ENCODE results near the gene IKZF1. TPM values are rescaled to one million over a fixed set of nuclear protein-coding genes. Genes with fewer than 3 reads are reported as not detected.

IKZF1 gene
- total RNA-seq, 1 experiment from 2014 or later = 0.57 TPM

DNA sequence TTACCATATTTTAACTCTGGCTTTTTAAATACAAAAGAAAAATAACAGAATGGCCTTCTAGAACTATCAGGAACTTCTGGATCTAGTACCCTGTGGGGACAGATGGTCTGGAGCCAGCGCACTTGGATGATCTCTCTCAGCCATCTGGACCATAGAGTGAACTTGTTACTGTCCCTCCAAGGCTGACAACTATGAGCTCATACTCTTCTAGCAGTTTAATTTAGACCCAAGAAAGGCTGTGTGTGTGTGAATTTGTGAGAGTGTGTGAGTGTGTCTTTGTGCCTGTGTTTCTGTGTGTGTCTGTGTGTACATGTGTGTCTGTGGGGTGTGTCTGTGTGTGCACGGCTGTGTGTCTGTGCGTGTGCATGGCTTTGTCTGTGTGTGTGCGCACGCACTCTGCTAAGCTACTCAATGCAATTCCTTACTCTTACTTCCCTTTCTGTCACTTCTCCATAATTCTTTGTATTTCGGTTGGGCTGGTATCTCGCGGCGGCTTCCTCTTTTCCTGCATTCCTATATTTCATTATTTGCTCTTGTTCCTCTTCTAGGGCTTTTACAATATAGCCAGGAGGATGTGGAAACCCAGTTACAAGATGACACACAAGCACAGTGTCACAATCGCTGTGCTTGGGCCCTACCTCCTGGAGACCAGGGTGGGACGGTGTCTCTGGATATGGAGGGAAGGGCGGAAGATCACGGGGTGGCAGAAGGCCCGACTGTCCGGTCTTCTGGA lies 51.9 kb downstream of the IKZF1 start (continued):
- TF ChIP-seq TCF7L2 (IDR thresholded peaks at IDR 0.05; ENCODE audit: borderline replicate concordance, extremely low read depth, insufficient read depth, insufficient read length) (no peak), EZH2 (IDR thresholded peaks at IDR 0.05) (no peak), EZH2phosphoT487 (IDR thresholded peaks at IDR 0.05; ENCODE audit: borderline replicate concordance) (no peak)

GRCh38 chr7:50356945-50357268 lies 52.4 kb downstream of the IKZF1 start:
- Histone ChIP-seq H3K79me2 (ENCODE audit: insufficient read depth, low read length) (no peaks in the 10 kb centered on the region), H3K4me3 (replicated peaks in 1 of 2; ENCODE audit: low read depth in 1 of 2, low read length in 2 of 2) (no peak overlapping the region), H3K27me3 (ENCODE audit: insufficient read depth, low read length) (no peaks in the 10 kb centered on the region), H3K4me2 (ENCODE audit: low read length) (no peak overlapping the region), H4K20me1 (ENCODE audit: insufficient read depth) (no peaks in the 10 kb centered on the region), H3K9ac (ENCODE audit: low read length) (no peak overlapping the region), H2AFZ (ENCODE audit: low read depth, low read length, poor library complexity, severe bottlenecking) (no peak overlapping the region), H3K9me3 (ENCODE audit: control insufficient read depth in 1 of 2, insufficient read depth in 1 of 2, low read depth in 1 of 2, low read length in 2 of 2) (no peaks in the 10 kb centered on the region), H3K4me1 (ENCODE audit: control insufficient read depth in 1 of 2, insufficient read depth in 2 of 2, low read length in 2 of 2) (peaks cover 0 to 3% of the 10 kb centered on the region in 2 experiments; a peak in 1 of 4 replicates), H3K36me3 (ENCODE audit: control insufficient read depth in 1 of 2, insufficient read depth in 2 of 2, low read length in 2 of 2) (no peaks in the 10 kb centered on the region), H3K9me2 (ENCODE audit: insufficient read depth) (no peaks in the 10 kb centered on the region), H3K27ac (ENCODE audit: low read depth, low read length) (no peak overlapping the region)
- DNase-seq (ENCODE audit: low read depth, low spot score) (no peak), ATAC-seq (no peak)
- intact Hi-C loops (cut with micrococcal nuclease) = no loop called here
- no TSS peak for BruUV-seq (replicated peaks)
- TF ChIP-seq, protein P1, sequence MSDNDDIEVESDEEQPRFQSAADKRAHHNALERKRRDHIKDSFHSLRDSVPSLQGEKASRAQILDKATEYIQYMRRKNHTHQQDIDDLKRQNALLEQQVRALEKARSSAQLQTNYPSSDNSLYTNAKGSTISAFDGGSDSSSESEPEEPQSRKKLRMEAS (IDR thresholded peaks at IDR 0.05) = no peak
- no peak for TF ChIP-seq REST (IDR thresholded peaks at IDR 0.05; ENCODE audit: low read depth)
- no peak for TF ChIP-seq RAD21 (IDR thresholded peaks at IDR 0.05; ENCODE audit: low read depth)
- TF ChIP-seq EZH2phosphoT487 (IDR thresholded peaks at IDR 0.05; ENCODE audit: borderline replicate concordance) = no peak
- TF ChIP-seq SRF (IDR thresholded peaks at IDR 0.05; ENCODE audit: low read depth) = no peak
- TF ChIP-seq CBX3 (IDR thresholded peaks at IDR 0.05; ENCODE audit: low read depth) = no peak
- TF ChIP-seq YY1 (IDR thresholded peaks at IDR 0.05; ENCODE audit: extremely low read depth, insufficient replicate concordance, low read depth, low read length) = no peak
- no peak for TF ChIP-seq POLR2AphosphoS5 (IDR thresholded peaks at IDR 0.05; ENCODE audit: low read depth, low read length)
- TF ChIP-seq, protein P2, sequence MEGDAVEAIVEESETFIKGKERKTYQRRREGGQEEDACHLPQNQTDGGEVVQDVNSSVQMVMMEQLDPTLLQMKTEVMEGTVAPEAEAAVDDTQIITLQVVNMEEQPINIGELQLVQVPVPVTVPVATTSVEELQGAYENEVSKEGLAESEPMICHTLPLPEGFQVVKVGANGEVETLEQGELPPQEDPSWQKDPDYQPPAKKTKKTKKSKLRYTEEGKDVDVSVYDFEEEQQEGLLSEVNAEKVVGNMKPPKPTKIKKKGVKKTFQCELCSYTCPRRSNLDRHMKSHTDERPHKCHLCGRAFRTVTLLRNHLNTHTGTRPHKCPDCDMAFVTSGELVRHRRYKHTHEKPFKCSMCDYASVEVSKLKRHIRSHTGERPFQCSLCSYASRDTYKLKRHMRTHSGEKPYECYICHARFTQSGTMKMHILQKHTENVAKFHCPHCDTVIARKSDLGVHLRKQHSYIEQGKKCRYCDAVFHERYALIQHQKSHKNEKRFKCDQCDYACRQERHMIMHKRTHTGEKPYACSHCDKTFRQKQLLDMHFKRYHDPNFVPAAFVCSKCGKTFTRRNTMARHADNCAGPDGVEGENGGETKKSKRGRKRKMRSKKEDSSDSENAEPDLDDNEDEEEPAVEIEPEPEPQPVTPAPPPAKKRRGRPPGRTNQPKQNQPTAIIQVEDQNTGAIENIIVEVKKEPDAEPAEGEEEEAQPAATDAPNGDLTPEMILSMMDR (IDR thresholded peaks at IDR 0.05 in 2 of 3, conservative IDR thresholded peaks at IDR 0.05 in 1 of 3; ENCODE audit: borderline replicate concordance in 1 of 3, insufficient read depth in 1 of 3, low read depth in 2 of 3, low read length in 2 of 3) = no peak
- TF ChIP-seq ATF3 (IDR thresholded peaks at IDR 0.05) = no peak
- no peak for TF ChIP-seq ZNF274 (IDR thresholded peaks at IDR 0.05; ENCODE audit: low read depth, low read length)
- TF ChIP-seq EZH2 (IDR thresholded peaks at IDR 0.05) = no peak
- TF ChIP-seq ZFX (IDR thresholded peaks at IDR 0.05) = no peak
- TF ChIP-seq SP1 (IDR thresholded peaks at IDR 0.05; ENCODE audit: low read depth) = no peak
- no peak for TF ChIP-seq JUND (IDR thresholded peaks at IDR 0.05)
- no peak for TF ChIP-seq SIN3A (IDR thresholded peaks at IDR 0.05; ENCODE audit: low read depth)
- no peak for TF ChIP-seq FOSL1 (IDR thresholded peaks at IDR 0.05; ENCODE audit: low read depth)
- no peak for TF ChIP-seq CEBPB (IDR thresholded peaks at IDR 0.05; ENCODE audit: low read depth)
- CTCF ChIA-PET = no interaction called here
- POLR2A ChIA-PET = no interaction called here
- RAD21 ChIA-PET (ENCODE audit: low non-redundant PET in 1 of 2, low total read pairs in 2 of 2, uncharacterized antibody in 2 of 2, unreplicated experiment in 2 of 2) = no interaction called here
